GM12892 (cell line): Measurements from ENCODE around the gene COL15A1.
"Not testable (repeated sequence)": the region's sequence is repeated elsewhere in the genome, so short reads cannot be mapped to it uniquely, and the experiment has no call there.

Experiments
- DNase-seq: peaks from one replicate; pipeline ENCODE4 v3.0.0; 2011; ENCODE audit not compliant: insufficient read length
- FAIRE-seq: peaks from 2 replicates; lab custom pipeline; 2011; peaks lifted over from hg19 to GRCh38; lab: Jason Lieb, UNC
- POLR2A ChIP-seq: IDR thresholded peaks from 2 replicates; pipeline ENCODE4 v1.6.1; 2011; ENCODE audit warnings: low read depth, low read length, control low read depth
- POLR2AphosphoS5 ChIP-seq: IDR thresholded peaks from 2 replicates; pipeline ENCODE4 v1.6.1; 2011; ENCODE audit warnings: low read depth, low read length, control low read depth
- TAF1 ChIP-seq: IDR thresholded peaks from 2 replicates; pipeline ENCODE4 v1.6.1; 2011; ENCODE audit warnings: low read depth, mild to moderate bottlenecking, control low read depth, low read length, borderline replicate concordance

Gene COL15A1

GRCh38 chr9:99002706-99003105 lies 59.0 kb downstream of the COL15A1 start:
- DNase-seq (no peak), FAIRE-seq (no peak)
- TF ChIP-seq POLR2A = no peak
- TF ChIP-seq POLR2AphosphoS5 = no peak
- no peak for TF ChIP-seq TAF1

GRCh38 chr9:99003308-99003707 lies 59.6 kb downstream of the COL15A1 start:
- no peak for TF ChIP-seq TAF1
- TF ChIP-seq POLR2AphosphoS5 = no peak
- TF ChIP-seq POLR2A = no peak
- FAIRE-seq (no peak), DNase-seq (no peak)

GRCh38 chr9:99004115-99004514 lies 60.4 kb downstream of the COL15A1 start:
- no peak for DNase-seq
- TF ChIP-seq TAF1 = no peak
- TF ChIP-seq POLR2AphosphoS5 = no peak
- no peak for FAIRE-seq

- no peak for DNase-seq
- TF ChIP-seq TAF1 (no peak), POLR2AphosphoS5 (no peak)
- no peak for FAIRE-seq
These were observed 61.2 kb downstream of the COL15A1 start for GRCh38 chr9:99004717-99005460.

GRCh38 chr9:99005651-99006050 lies 61.9 kb downstream of the COL15A1 start:
- no peak for TF ChIP-seq POLR2AphosphoS5
- no peak for TF ChIP-seq POLR2A
- no peak for TF ChIP-seq TAF1
- no peak for FAIRE-seq
- DNase-seq = no peak

- DNase-seq = no peak
- TF ChIP-seq POLR2A (no peak), TAF1 (no peak), POLR2AphosphoS5 (no peak)
- no peak for FAIRE-seq
These were observed 62.8 kb downstream of the COL15A1 start for GRCh38 chr9:99006511-99006910.

- DNase-seq (no peak), FAIRE-seq (no peak)
- TF ChIP-seq TAF1 = no peak
- TF ChIP-seq POLR2A = no peak
- TF ChIP-seq POLR2AphosphoS5 = no peak
These were observed 63.3 kb downstream of the COL15A1 start for GRCh38 chr9:99006979-99007378.

- FAIRE-seq (no peak), DNase-seq (no peak)
- TF ChIP-seq POLR2AphosphoS5 = no peak
- no peak for TF ChIP-seq TAF1
- TF ChIP-seq POLR2A = no peak
These were observed 64.5 kb downstream of the COL15A1 start for GRCh38 chr9:99008203-99008602.

- not testable (repeated sequence) for DNase-seq, FAIRE-seq
These were observed 66.7 kb downstream of the COL15A1 start for GRCh38 chr9:99010393-99010792.

GRCh38 chr9:99011161-99011709 lies 67.5 kb downstream of the COL15A1 start:
- FAIRE-seq (no peak), DNase-seq (no peak)
- TF ChIP-seq POLR2A (no peak), POLR2AphosphoS5 (no peak), TAF1 (no peak)

GRCh38 chr9:99012957-99013512 lies 69.3 kb downstream of the COL15A1 start:
- no peak for TF ChIP-seq POLR2AphosphoS5
- no peak for TF ChIP-seq TAF1
- TF ChIP-seq POLR2A = no peak
- no peak for FAIRE-seq
- no peak for DNase-seq

- FAIRE-seq (no peak), DNase-seq (no peak)
- TF ChIP-seq TAF1 (no peak), POLR2A (no peak), POLR2AphosphoS5 (no peak)
These were observed 69.8 kb downstream of the COL15A1 start for GRCh38 chr9:99013550-99013949.

GRCh38 chr9:99015448-99015847 lies 71.7 kb downstream of the COL15A1 start:
- FAIRE-seq (no peak), DNase-seq (no peak)
- TF ChIP-seq POLR2AphosphoS5 (no peak), TAF1 (no peak), POLR2A (no peak)

GRCh38 chr9:99015890-99016289 lies 72.2 kb downstream of the COL15A1 start:
- FAIRE-seq (no peak), DNase-seq (no peak)
- TF ChIP-seq TAF1 (no peak), POLR2A (no peak), POLR2AphosphoS5 (no peak)
